HG02870 (cell line): ENCODE measurements around the gene TDP1.

ENCODE experiments used
- ATAC-seq: cut with Tn5 transposase; IDR thresholded peaks from one replicate; pipeline ENCODE4 v1.9.1; 2021; ENCODE audit warnings: mild to moderate bottlenecking, moderate library complexity; ENCODE audit not compliant: unreplicated experiment

TDP1 gene

DNA sequence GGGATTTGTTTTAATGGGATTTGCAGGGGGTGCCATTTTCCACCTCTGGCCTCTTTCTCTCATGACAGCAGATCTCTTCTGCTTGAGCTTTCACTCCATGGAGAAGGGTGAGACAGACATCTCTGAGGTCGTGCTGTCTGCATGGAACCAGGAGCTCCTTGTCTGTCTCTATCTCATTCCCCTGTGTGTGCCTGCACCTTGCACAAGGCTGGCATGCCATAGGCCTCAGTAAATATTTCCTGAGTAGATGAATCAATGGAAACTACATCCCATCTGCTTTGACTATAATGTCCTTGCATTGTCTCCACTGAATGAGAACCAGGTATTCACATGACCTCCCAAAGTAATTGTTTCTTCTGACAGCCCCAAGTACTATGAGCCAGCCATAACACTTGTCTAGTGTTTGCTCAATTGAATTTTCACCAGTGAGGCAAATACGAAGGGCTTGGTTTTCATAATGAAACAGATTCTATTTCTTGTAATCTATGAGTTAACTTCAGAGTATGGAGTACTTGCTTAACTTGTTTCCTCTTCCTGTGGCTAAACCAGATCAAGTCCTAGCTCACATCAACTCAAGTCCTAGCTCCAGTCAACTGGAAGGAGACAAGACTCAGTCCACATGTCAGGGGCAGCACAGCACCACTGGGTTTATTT lies 138.3 kb downstream of the TDP1 start:
- ATAC-seq = peak; percentile 44
